HG03103 (cell line): Measurements from ENCODE around the gene ALPK1.

Experiments
- ATAC-seq: cut with Tn5 transposase; IDR thresholded peaks from one replicate; pipeline ENCODE4 v1.9.1; 2021; ENCODE audit warnings: low read depth; ENCODE audit not compliant: unreplicated experiment

Gene ALPK1

GRCh38 chr4:112370466-112370865 is 73.3 kb downstream of the ALPK1 start:
- no peak for ATAC-seq

GRCh38 chr4:112371361-112371760 is 74.2 kb downstream of the ALPK1 start:
- ATAC-seq: no peak

- ATAC-seq: no peak
Measured at GRCh38 chr4:112374850-112375249, 77.7 kb downstream of the ALPK1 start.

- no peak for ATAC-seq
Measured at GRCh38 chr4:112377171-112377570, 80.0 kb downstream of the ALPK1 start.

GRCh38 chr4:112377594-112378242 is 80.5 kb downstream of the ALPK1 start:
- no peak for ATAC-seq

GRCh38 chr4:112378243-112378620 is 81.1 kb downstream of the ALPK1 start:
- ATAC-seq: no peak

- no peak for ATAC-seq
Measured at GRCh38 chr4:112378858-112379257, 81.7 kb downstream of the ALPK1 start.

- no peak for ATAC-seq
Measured at GRCh38 chr4:112379306-112379705, 82.1 kb downstream of the ALPK1 start.

- no peak for ATAC-seq
Measured at GRCh38 chr4:112381996-112382692, 85.0 kb downstream of the ALPK1 start.

- ATAC-seq: no peak
Measured at GRCh38 chr4:112386071-112386470, 88.9 kb downstream of the ALPK1 start.

- no peak for ATAC-seq
Measured at GRCh38 chr4:112402098-112402497, 104.9 kb downstream of the ALPK1 start.

- no peak for ATAC-seq
Measured at GRCh38 chr4:112403101-112403945, 106.2 kb downstream of the ALPK1 start.

GRCh38 chr4:112410364-112410763 is 113.2 kb downstream of the ALPK1 start:
- ATAC-seq: no peak

GRCh38 chr4:112410804-112411203 is 113.6 kb downstream of the ALPK1 start:
- no peak for ATAC-seq

GRCh38 chr4:112411781-112412550 is 114.8 kb downstream of the ALPK1 start:
- no peak for ATAC-seq

- ATAC-seq: no peak
Measured at GRCh38 chr4:112416464-112416863, 119.3 kb downstream of the ALPK1 start.

- no peak for ATAC-seq
Measured at GRCh38 chr4:112418092-112418491, 120.9 kb downstream of the ALPK1 start.

GRCh38 chr4:112421911-112422310 is 124.7 kb downstream of the ALPK1 start:
- no peak for ATAC-seq

GRCh38 chr4:112422644-112423043 is 125.5 kb downstream of the ALPK1 start:
- no peak for ATAC-seq

- no peak for ATAC-seq
Measured at GRCh38 chr4:112423591-112423990, 126.4 kb downstream of the ALPK1 start.

GRCh38 chr4:112425823-112426222 is 128.7 kb downstream of the ALPK1 start:
- no peak for ATAC-seq
